GM12878 (cell line): ENCODE results near the gene PTPRB. TPM values are rescaled to one million over a fixed set of nuclear protein-coding genes. Genes with fewer than 3 reads are reported as not detected.

Experiments used
- ATAC-seq: fragments of 200-7000 bp; cut with Tn5 transposase; 3 replicates; pipeline ENCODE4 v1.9.1; 2020; ENCODE audit warnings: mild to moderate bottlenecking, moderate library complexity
- BruUV-seq: library from RNA; stranded (reverse); fragments of 400-500 nt; replicated peaks from 2 replicates; lab custom pipeline; 2021; lab: Mats Ljungman, UMichigan
- CTCF ChIA-PET: fragments of 300-600 bp; sonication (Branson Sonifier 250); formaldehyde crosslinking; extraction: SDS; loops from one replicate; lab custom pipeline; 2021; ENCODE audit warnings: inconsistent platforms; lab: Yijun Ruan, JAX
- POLR2A ChIA-PET: fragments of 350-600 bp; formaldehyde crosslinking; extraction: SDS; loops from one replicate; lab custom pipeline; 2021; ENCODE audit warnings: inconsistent platforms; lab: Charles Lee
- RAD21 ChIA-PET: fragments of 300-600 bp; sonication (Branson Sonifier 250); formaldehyde crosslinking; loops from one replicate; lab custom pipeline; 2023; ENCODE audit warnings: antibody characterized with exemption; ENCODE audit not compliant: unreplicated experiment; lab: Charles Lee
- SMC1A ChIA-PET: fragments of 300-600 bp; sonication (Branson Sonifier 250); formaldehyde crosslinking; loops from one replicate; lab custom pipeline; 2023; ENCODE audit not compliant: unreplicated experiment, uncharacterized antibody; lab: Charles Lee
- DNase-seq: peaks from one replicate; pipeline ENCODE4 v3.0.0-alpha.2; 2011; ENCODE audit warnings: low read depth, low spot score
- FAIRE-seq: peaks from 3 replicates; lab custom pipeline; 2011; peaks lifted over from hg19 to GRCh38; lab: Jason Lieb, UNC
- H2AFZ ChIP-seq: 2 replicates; pipeline ENCODE4 v1.6.0; 2011; ENCODE audit warnings: low read depth, low read length, control low read depth; ENCODE audit not compliant: control insufficient read depth
- H3K27ac ChIP-seq: 2 replicates; pipeline ENCODE4 v1.5.1; 2011; ENCODE audit warnings: control low read depth; ENCODE audit not compliant: control insufficient read depth, insufficient read depth
- H3K27me3 ChIP-seq, 2 experiments: replicated peaks in 1 of 2; 2 replicates each; pipeline versions ENCODE4 v1.6.0 to v1.6.1; 2011; ENCODE audit warnings: low read length in 1 of 2; ENCODE audit not compliant: control insufficient read depth in 2 of 2, insufficient read depth in 2 of 2
- H3K36me3 ChIP-seq, 2 experiments: 2 replicates each; pipeline ENCODE4 v1.5.1; 2011; ENCODE audit warnings: low read length in 1 of 2; ENCODE audit not compliant: control insufficient read depth in 2 of 2, insufficient read depth in 2 of 2
- H3K4me1 ChIP-seq: 2 replicates; pipeline ENCODE4 v1.6.1; 2011; ENCODE audit warnings: mild to moderate bottlenecking, low read length, moderate library complexity, mixed read lengths; ENCODE audit not compliant: control insufficient read depth, insufficient read depth
- H3K4me2 ChIP-seq: 2 replicates; pipeline ENCODE4 v1.6.0; 2011; ENCODE audit warnings: control low read depth; ENCODE audit not compliant: control insufficient read depth, insufficient read depth
- H3K4me3 ChIP-seq: fragments of 200-600 bp; sonication (generic); 2 replicates; pipeline ENCODE4 v1.5.1; 2016
- H3K79me2 ChIP-seq: 2 replicates; pipeline ENCODE4 v1.6.0; 2011; ENCODE audit warnings: low read length; ENCODE audit not compliant: control insufficient read depth, insufficient read depth
- H3K9ac ChIP-seq: 2 replicates; pipeline ENCODE4 v1.8.0; 2011; ENCODE audit warnings: low read length, control low read depth, mixed read lengths; ENCODE audit not compliant: control insufficient read depth, insufficient read depth
- H3K9me3 ChIP-seq: replicated peaks from 3 replicates; pipeline ENCODE4 v1.5.1; 2011; ENCODE audit warnings: mild to moderate bottlenecking, low read length; ENCODE audit not compliant: control insufficient read depth, insufficient read depth
- H4K20me1 ChIP-seq: 2 replicates; pipeline ENCODE4 v1.6.0; 2011; ENCODE audit not compliant: control insufficient read depth, insufficient read depth
- BCLAF1 ChIP-seq: fragments of 450-650 bp; IDR thresholded peaks from 2 replicates; pipeline ENCODE4 v1.6.1; 2017; ENCODE audit warnings: antibody characterized with exemption, mild to moderate bottlenecking, moderate library complexity
- BHLHE40 ChIP-seq, 2 experiments: fragments of 450-650 bp in 1 of 2; IDR thresholded peaks; 2 replicates each; pipeline ENCODE4 v1.6.1; 2011 to 2017; ENCODE audit warnings: low read depth in 2 of 2, borderline replicate concordance in 1 of 2, improper control_type of control experiment in 1 of 2, low read length in 1 of 2, mild to moderate bottlenecking in 1 of 2
- CBX3 ChIP-seq: fragments of 200-600 bp; sonication (generic); IDR thresholded peaks from 2 replicates; pipeline ENCODE4 v1.6.1; 2016; ENCODE audit warnings: low read depth, borderline replicate concordance
- ESRRA ChIP-seq: IDR thresholded peaks from 2 replicates; pipeline ENCODE4 v1.6.1; 2012; ENCODE audit warnings: mild to moderate bottlenecking, low read length, improper control_type of control experiment
- GABPA ChIP-seq: IDR thresholded peaks from 2 replicates; pipeline ENCODE4 v1.6.1; 2014; ENCODE audit warnings: antibody characterized with exemption, low read depth, mild to moderate bottlenecking, inconsistent platforms
- IKZF1 ChIP-seq: fragments of 450-650 bp; conservative IDR thresholded peaks from 2 replicates; pipeline ENCODE4 v1.6.1; 2017; ENCODE audit warnings: antibody characterized with exemption, mild to moderate bottlenecking
- IRF4 ChIP-seq: IDR thresholded peaks from 2 replicates; pipeline ENCODE4 v1.6.1; 2011; ENCODE audit warnings: low read depth, low read length
- MAX ChIP-seq: IDR thresholded peaks from 2 replicates; pipeline ENCODE4 v1.6.1; 2012; ENCODE audit warnings: low read depth, low read length, improper control_type of control experiment
- MEF2A ChIP-seq: IDR thresholded peaks from 2 replicates; pipeline ENCODE4 v1.6.1; 2011; ENCODE audit warnings: low read depth, mild to moderate bottlenecking, low read length, moderate library complexity; ENCODE audit not compliant: insufficient read depth
- MTA2 ChIP-seq: fragments of 450-650 bp; IDR thresholded peaks from 2 replicates; pipeline ENCODE4 v1.6.1; 2016; ENCODE audit warnings: low read depth, mild to moderate bottlenecking, moderate library complexity
- NKRF ChIP-seq: fragments of 450-650 bp; conservative IDR thresholded peaks from 2 replicates; pipeline ENCODE4 v1.6.1; 2017; ENCODE audit warnings: mild to moderate bottlenecking, moderate library complexity
- RAD21 ChIP-seq: IDR thresholded peaks from 2 replicates; pipeline ENCODE4 v1.6.1; 2011; ENCODE audit warnings: mild to moderate bottlenecking, low read depth, low read length, moderate library complexity; ENCODE audit not compliant: insufficient read depth
- RELA ChIP-seq: fragments of 450-650 bp; IDR thresholded peaks from 2 replicates; pipeline ENCODE4 v1.8.0; 2014; ENCODE audit warnings: borderline replicate concordance; ENCODE audit not compliant: partially characterized antibody
- SMARCA5 ChIP-seq: fragments of 450-650 bp; IDR thresholded peaks from 2 replicates; pipeline ENCODE4 v1.6.1; 2017; ENCODE audit warnings: mild to moderate bottlenecking
- TBL1XR1 ChIP-seq: IDR thresholded peaks from 2 replicates; pipeline ENCODE4 v1.6.1; 2012; ENCODE audit warnings: low read depth, low read length, improper control_type of control experiment
- TCF12 ChIP-seq: IDR thresholded peaks from 2 replicates; pipeline ENCODE4 v1.6.1; 2011; ENCODE audit warnings: low read depth, mild to moderate bottlenecking, low read length
- USF2 ChIP-seq: IDR thresholded peaks from 2 replicates; pipeline ENCODE4 v1.6.1; 2011; ENCODE audit warnings: low read depth, low read length, improper control_type of control experiment, borderline replicate concordance
- ZNF217 ChIP-seq: fragments of 450-650 bp; IDR thresholded peaks from 2 replicates; pipeline ENCODE4 v1.6.1; 2017; ENCODE audit warnings: antibody characterized with exemption, mild to moderate bottlenecking
- WGBS: methylation state at CpG from one replicate; pipeline ENCODE4 v1.1.6; 2016; ENCODE audit warnings: low lambda C conversion rate; ENCODE audit not compliant: insufficient replicate concordance, insufficient coverage; ENCODE audit errors: missing lambda C conversion rate; 5-methylcytosine and 5-hydroxymethylcytosine counted together
- in situ Hi-C: fragments of 300-500 bp; cut with MboI; formaldehyde crosslinking; loops from 9 replicates; pipeline ENCODE4 v1.14.3; 2018; ENCODE audit warnings: mixed read lengths
- intact Hi-C: fragments of 100-400 bp; cut with micrococcal nuclease; formaldehyde crosslinking; loops from one replicate; pipeline ENCODE4 v1.14.2; 2022; ENCODE audit not compliant: unreplicated experiment
- polyA plus RNA-seq, 11 experiments: library from polyadenylated mRNA; depleted of rRNA in 4 of 11; unstranded in 6 of 11; stranded (reverse) in 5 of 11; fragments of >200 nt; fragmentation: Nextera tagmentation in 4 of 11; fragmentation: Illumina TruSeq in 1 of 11; extraction: Ambion mirVana in 4 of 11; extraction: Trizol in 1 of 11; gene quantifications; 1 replicate in 1 of 11; 2 replicates in 10 of 11; pipeline versions ENCODE4 v1.2.1 to v1.2.3, GENCODE V29; 2011 to 2016; ENCODE audit warnings: inconsistent platforms in 2 of 11, missing spikeins in 2 of 11, low read depth in 1 of 11
- total RNA-seq, 4 experiments: library from RNA; depleted of rRNA in 3 of 4; stranded (reverse); fragments of >200 nt in 3 of 4; fragmentation: Illumina TruSeq in 1 of 4; extraction: Trizol in 1 of 4; gene quantifications; 2 replicates each; pipeline versions ENCODE4 v1.2.1 to v1.2.3, GENCODE V29; 2013 to 2021

PTPRB gene
- total and polyA plus RNA-seq, 10 of the 15 experiments (the other 5 are each of a cell fraction or from before 2014, with no cell fraction given) = 0.03 to 0.35 (median 0.05) TPM

GRCh38 chr12:70485704-70486103 lies 151.5 kb downstream of the PTPRB start:
- ATAC-seq = no peak
- Histone ChIP-seq H3K4me1 (peaks cover 4% of the 10 kb centered on the region; the same call in 1 of the 2 replicates), H3K27ac (no peak overlapping the region), H4K20me1 (no peaks in the 10 kb centered on the region), H3K9me3 (no peaks in the 10 kb centered on the region; the same call in 1 of the 3 replicates), H3K36me3 (no peaks in the 10 kb centered on the region), H3K79me2 (no peaks in the 10 kb centered on the region), H2AFZ (no peak overlapping the region), H3K4me2 (no peak overlapping the region), H3K4me3 (no peak overlapping the region), H3K9ac (no peak overlapping the region), H3K27me3 (no peaks in the 10 kb centered on the region)
- SMC1A ChIA-PET = interaction anchor here (4.8 kb wide), 1 partner anchor 18 kb away, joined by 37 read pairs; no protein-coding TSS in a partner anchor
- no TSS peak for BruUV-seq
- RAD21 ChIA-PET = no interaction called here
- TF ChIP-seq RELA (no peak), GABPA (no peak), MEF2A (no peak), IRF4 (no peak), BHLHE40 (IDR thresholded peaks at IDR 0.05; ENCODE audit: borderline replicate concordance in 1 of 2, low read depth in 2 of 2, low read length in 1 of 2) (no peak), NKRF (no peak), BCLAF1 (no peak), CBX3 (no peak), USF2 (no peak), ZNF217 (no peak), TBL1XR1 (no peak), RAD21 (no peak), SMARCA5 (no peak), IKZF1 (no peak), MAX (no peak), ESRRA (no peak), MTA2 (no peak), TCF12 (no peak)
- WGBS = 28% methylated on average over 3 of the region's 3 CpGs
- in situ Hi-C loops (no loop called here), intact Hi-C loops (no loop called here)
- POLR2A ChIA-PET = interaction anchor here (0.8 kb wide), 1 partner anchor 16 kb away, joined by 3 read pairs; no protein-coding TSS in a partner anchor
- no peak for FAIRE-seq
- no peak for DNase-seq
- CTCF ChIA-PET = no interaction called here
